ENCODE measurements around the gene TUBB3. TPM values are rescaled to one million over a fixed set of nuclear protein-coding genes. Genes with fewer than 3 reads are reported as not detected.
A peak's percentile ranks its signal among the peaks of the same experiment; 100 is the strongest.

Gene TUBB3
- total and polyA plus RNA-seq, 9 of the 15 experiments (the other 6 are each of a cell fraction or from before 2014, with no cell fraction given): 0.18 to 12.5 (median 5.0) TPM

- TF ChIP-seq HMGN3 (IDR thresholded peaks at IDR 0.05; ENCODE audit: borderline replicate concordance, extremely low read depth, insufficient read length, low read depth, low read length) (peak; percentile 41), ZNF263 (CRISPR knock-in tag; IDR thresholded peaks at IDR 0.05; ENCODE audit: borderline replicate concordance) (peak; percentile 74), KDM4B (IDR thresholded peaks at IDR 0.05; ENCODE audit: borderline replicate concordance in 2 of 2, low read depth in 1 of 2) (no peak), GABPB2 (CRISPR knock-in tag; conservative IDR thresholded peaks at IDR 0.05) (no peak), RFX1 (IDR thresholded peaks at IDR 0.05) (no peak), CBX5 (IDR thresholded peaks at IDR 0.05; ENCODE audit: borderline replicate concordance, low read depth) (peak; percentile 26; the same call in 1 of the 2 replicates), KLF16 (IDR thresholded peaks at IDR 0.05) (peak; percentile 54; the same call in 1 of the 2 replicates), BHLHE40 (IDR thresholded peaks at IDR 0.05; ENCODE audit: low read length) (peak; percentile 68), ZNF79 (CRISPR knock-in tag; IDR thresholded peaks at IDR 0.05; ENCODE audit: low read depth) (no peak), POLR2G (IDR thresholded peaks at IDR 0.05; ENCODE audit: low read depth, low read length) (0 out of 2 replicates have a peak, but pooled peaks have one; percentile 22), MAZ (CRISPR knock-in tag; conservative IDR thresholded peaks at IDR 0.05 in 1 of 2, IDR thresholded peaks at IDR 0.05 in 1 of 2) (peak in 1 of 2 experiments; percentile 78; a peak in 2 of 4 replicates), NRF1 (conservative IDR thresholded peaks at IDR 0.05 in 1 of 2, IDR thresholded peaks at IDR 0.05 in 1 of 2) (0 out of 4 replicates have a peak, but pooled peaks of 1 of the 2 experiments have one; percentile 11), RCOR1 (IDR thresholded peaks at IDR 0.05; ENCODE audit: borderline replicate concordance in 1 of 2, low read depth in 2 of 2, low read length in 2 of 2) (peak in 1 of 2 experiments; percentile 65; a peak in 2 of 4 replicates), RAD21 (CRISPR knock-in tag; conservative IDR thresholded peaks at IDR 0.05 in 1 of 2, IDR thresholded peaks at IDR 0.05 in 1 of 2) (peak in 1 of 2 experiments; percentile 64; a peak in 3 of 4 replicates), SMC3 (conservative IDR thresholded peaks at IDR 0.05; ENCODE audit: insufficient read depth, low read depth, low read length) (peak; percentile 51; the same call in 1 of the 2 replicates)
- TF ChIP-seq, protein P1, sequence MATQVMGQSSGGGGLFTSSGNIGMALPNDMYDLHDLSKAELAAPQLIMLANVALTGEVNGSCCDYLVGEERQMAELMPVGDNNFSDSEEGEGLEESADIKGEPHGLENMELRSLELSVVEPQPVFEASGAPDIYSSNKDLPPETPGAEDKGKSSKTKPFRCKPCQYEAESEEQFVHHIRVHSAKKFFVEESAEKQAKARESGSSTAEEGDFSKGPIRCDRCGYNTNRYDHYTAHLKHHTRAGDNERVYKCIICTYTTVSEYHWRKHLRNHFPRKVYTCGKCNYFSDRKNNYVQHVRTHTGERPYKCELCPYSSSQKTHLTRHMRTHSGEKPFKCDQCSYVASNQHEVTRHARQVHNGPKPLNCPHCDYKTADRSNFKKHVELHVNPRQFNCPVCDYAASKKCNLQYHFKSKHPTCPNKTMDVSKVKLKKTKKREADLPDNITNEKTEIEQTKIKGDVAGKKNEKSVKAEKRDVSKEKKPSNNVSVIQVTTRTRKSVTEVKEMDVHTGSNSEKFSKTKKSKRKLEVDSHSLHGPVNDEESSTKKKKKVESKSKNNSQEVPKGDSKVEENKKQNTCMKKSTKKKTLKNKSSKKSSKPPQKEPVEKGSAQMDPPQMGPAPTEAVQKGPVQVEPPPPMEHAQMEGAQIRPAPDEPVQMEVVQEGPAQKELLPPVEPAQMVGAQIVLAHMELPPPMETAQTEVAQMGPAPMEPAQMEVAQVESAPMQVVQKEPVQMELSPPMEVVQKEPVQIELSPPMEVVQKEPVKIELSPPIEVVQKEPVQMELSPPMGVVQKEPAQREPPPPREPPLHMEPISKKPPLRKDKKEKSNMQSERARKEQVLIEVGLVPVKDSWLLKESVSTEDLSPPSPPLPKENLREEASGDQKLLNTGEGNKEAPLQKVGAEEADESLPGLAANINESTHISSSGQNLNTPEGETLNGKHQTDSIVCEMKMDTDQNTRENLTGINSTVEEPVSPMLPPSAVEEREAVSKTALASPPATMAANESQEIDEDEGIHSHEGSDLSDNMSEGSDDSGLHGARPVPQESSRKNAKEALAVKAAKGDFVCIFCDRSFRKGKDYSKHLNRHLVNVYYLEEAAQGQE (IDR thresholded peaks at IDR 0.05; ENCODE audit: borderline replicate concordance): peak; percentile 43; the same call in 1 of the 2 replicates
- TF ChIP-seq, protein P1 (CRISPR knock-in tag; IDR thresholded peaks at IDR 0.05; ENCODE audit: low read depth): no peak
These were observed 13.1 kb upstream of the TUBB3 start (continued) for GRCh38 chr16:89909777-89910716.

Measured in K562 (cell line).